Natural killer cell (primary cell): ENCODE measurements around the gene OLFML2B. TPM values are rescaled to one million over a fixed set of nuclear protein-coding genes. Genes with fewer than 3 reads are reported as not detected.

Source experiments
- ATAC-seq, 3 donors: fragments of 150-1000 bp in 2 of 3; fragments of 200-7000 bp in 1 of 3; cut with Tn5 transposase; 1 replicate in 1 of 3; 2 replicates in 2 of 3; pipeline ENCODE4 v1.10.0; 2021; ENCODE audit warnings: mild to moderate bottlenecking in 2 of 3, moderate library complexity in 2 of 3
- DNase-seq, 2 donors: peaks; one replicate each; pipeline versions ENCODE4 v3.0.0 to v3.0.0-alpha.2; 2013 to 2021; ENCODE audit warnings: mixed read lengths in 1 of 2
- H3K27ac ChIP-seq: one replicate; pipeline ENCODE4 v1.5.1; 2013; ENCODE audit warnings: mild to moderate bottlenecking, low read length
- H3K27me3 ChIP-seq: one replicate; pipeline ENCODE4 v1.6.1; 2013; ENCODE audit warnings: low read length; ENCODE audit not compliant: control insufficient read depth, insufficient read depth
- H3K36me3 ChIP-seq: one replicate; pipeline ENCODE4 v1.6.1; 2013; ENCODE audit warnings: low read length; ENCODE audit not compliant: control insufficient read depth, insufficient read depth
- H3K4me1 ChIP-seq: one replicate; pipeline ENCODE4 v1.6.1; 2013; ENCODE audit warnings: low read length; ENCODE audit not compliant: control insufficient read depth, insufficient read depth
- H3K4me3 ChIP-seq: one replicate; pipeline ENCODE4 v1.5.1; 2013; ENCODE audit warnings: low read length
- H3K9me3 ChIP-seq: one replicate; pipeline ENCODE4 v1.6.1; 2013; ENCODE audit warnings: low read length; ENCODE audit not compliant: control insufficient read depth, insufficient read depth
- H3K27ac Mint-ChIP-seq, 2 donors: one replicate each; pipeline ENCODE4 v1.8.0; 2022; ENCODE audit warnings: mild to moderate bottlenecking in 2 of 2, mixed read lengths in 2 of 2, moderate library complexity in 1 of 2
- H3K27me3 Mint-ChIP-seq, 2 donors: one replicate each; pipeline ENCODE4 v1.8.0; 2022; ENCODE audit warnings: low read depth in 2 of 2, mixed read lengths in 2 of 2
- H3K36me3 Mint-ChIP-seq: one replicate; pipeline ENCODE4 v1.8.0; 2022; ENCODE audit warnings: mixed read lengths
- H3K4me1 Mint-ChIP-seq, 2 donors: one replicate each; pipeline ENCODE4 v1.8.0; 2022; ENCODE audit warnings: mixed read lengths in 2 of 2
- H3K4me3 Mint-ChIP-seq: one replicate; pipeline ENCODE4 v1.8.0; 2022; ENCODE audit warnings: mild to moderate bottlenecking, moderate library complexity, mixed read lengths
- H3K9me3 Mint-ChIP-seq, 2 donors: one replicate each; pipeline ENCODE4 v1.8.0; 2022; ENCODE audit warnings: mixed read lengths in 2 of 2
- WGBS: methylation state at CpG from one replicate; pipeline ENCODE4 v1.1.7; 2013; ENCODE audit warnings: missing lambda C conversion rate; ENCODE audit not compliant: insufficient coverage; 5-methylcytosine and 5-hydroxymethylcytosine counted together
- intact Hi-C: fragments of 100-400 bp; cut with micrococcal nuclease; formaldehyde crosslinking; loops from one replicate; pipeline ENCODE4 v1.14.2; 2022
- total RNA-seq, 4 donors: library from RNA; stranded (reverse); fragments of 120-200 nt in 1 of 4; gene quantifications; one replicate each; pipeline versions ENCODE4 v1.2.3 to v1.2.4, GENCODE V29; 2013 to 2022
- TF ChIP-seq, protein P1 (sequence below): fragments of 200-600 bp; IDR thresholded peaks from one replicate; pipeline ENCODE4 v1.8.0; 2022; ENCODE audit warnings: antibody characterized with exemption

OLFML2B gene
- total RNA-seq, 3 donors from 2014 or later (not counting 1 experiment from before 2014, with no cell fraction given) = 0.33 TPM; not detected in 2

DNA sequence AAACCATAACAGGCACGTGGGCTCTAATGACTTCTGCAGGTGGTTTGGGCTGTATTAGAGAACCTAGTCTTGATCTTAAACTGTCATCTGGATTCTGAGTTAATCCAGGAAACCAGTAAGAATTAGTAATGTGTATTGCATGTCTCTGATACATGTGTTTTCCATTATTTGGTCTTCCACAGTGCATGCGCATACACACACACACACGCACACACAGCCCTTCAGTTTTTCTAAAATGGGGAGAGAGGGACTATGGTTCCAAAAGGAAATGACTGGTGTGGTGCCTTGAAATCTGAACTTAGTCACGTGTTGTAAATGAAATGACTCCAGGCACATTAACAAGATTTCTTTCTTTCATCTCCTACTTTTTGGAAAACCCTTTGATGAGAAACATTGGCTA is 67.6 kb downstream of the OLFML2B start:
- Histone ChIP-seq H3K36me3 (peaks cover 11% of the 10 kb centered on the region), H3K4me3 (no peak overlapping the region), H3K27ac (no peak overlapping the region), H3K9me3 (no peaks in the 10 kb centered on the region), H3K4me1 (no peaks in the 10 kb centered on the region), H3K27me3 (no peaks in the 10 kb centered on the region)
- Mint-ChIP-seq H3K9me3 (no peaks in the 10 kb centered on the region), H3K27me3 (no peaks in the 10 kb centered on the region), H3K36me3 (peaks cover 16% of the 10 kb centered on the region), H3K4me3 (no peak overlapping the region), H3K4me1 (peaks cover 12 to 22% of the 10 kb centered on the region in 2 donors), H3K27ac (no peak overlapping the region)
- intact Hi-C loops = no loop called here
- 78% methylated on average over 1 of the region's 4 CpGs for WGBS
- ATAC-seq (no peak), DNase-seq (no peak)
- TF ChIP-seq, protein P1, sequence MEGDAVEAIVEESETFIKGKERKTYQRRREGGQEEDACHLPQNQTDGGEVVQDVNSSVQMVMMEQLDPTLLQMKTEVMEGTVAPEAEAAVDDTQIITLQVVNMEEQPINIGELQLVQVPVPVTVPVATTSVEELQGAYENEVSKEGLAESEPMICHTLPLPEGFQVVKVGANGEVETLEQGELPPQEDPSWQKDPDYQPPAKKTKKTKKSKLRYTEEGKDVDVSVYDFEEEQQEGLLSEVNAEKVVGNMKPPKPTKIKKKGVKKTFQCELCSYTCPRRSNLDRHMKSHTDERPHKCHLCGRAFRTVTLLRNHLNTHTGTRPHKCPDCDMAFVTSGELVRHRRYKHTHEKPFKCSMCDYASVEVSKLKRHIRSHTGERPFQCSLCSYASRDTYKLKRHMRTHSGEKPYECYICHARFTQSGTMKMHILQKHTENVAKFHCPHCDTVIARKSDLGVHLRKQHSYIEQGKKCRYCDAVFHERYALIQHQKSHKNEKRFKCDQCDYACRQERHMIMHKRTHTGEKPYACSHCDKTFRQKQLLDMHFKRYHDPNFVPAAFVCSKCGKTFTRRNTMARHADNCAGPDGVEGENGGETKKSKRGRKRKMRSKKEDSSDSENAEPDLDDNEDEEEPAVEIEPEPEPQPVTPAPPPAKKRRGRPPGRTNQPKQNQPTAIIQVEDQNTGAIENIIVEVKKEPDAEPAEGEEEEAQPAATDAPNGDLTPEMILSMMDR = no peak

DNA sequence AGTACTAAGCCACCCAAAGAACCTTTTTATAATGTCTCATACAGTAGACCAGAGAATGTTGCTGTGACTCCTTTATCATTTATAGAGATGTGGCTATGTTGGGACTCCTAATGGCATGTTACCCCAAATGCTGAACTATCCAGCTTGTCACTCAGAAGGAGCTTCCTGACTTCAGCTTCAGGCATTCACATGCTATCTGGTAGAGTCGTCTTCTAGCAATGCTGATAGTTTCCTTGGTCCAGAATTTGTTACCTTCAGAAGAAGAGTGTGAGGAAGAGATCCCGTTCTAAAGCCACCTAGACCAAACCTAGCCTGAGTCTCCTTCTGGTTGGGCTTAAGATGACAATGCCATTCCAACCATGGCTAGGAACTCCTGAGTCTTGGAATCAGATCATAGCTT is 68.1 kb downstream of the OLFML2B start:
- ATAC-seq = no peak
- peaks cover 12 to 22% of the 10 kb centered on the region in 2 donors for H3K4me1 Mint-ChIP-seq
- peaks cover 11% of the 10 kb centered on the region for H3K36me3 ChIP-seq
- H3K4me1 ChIP-seq = no peaks in the 10 kb centered on the region
- no peak overlapping the region for H3K4me3 Mint-ChIP-seq
- no peak overlapping the region for H3K27ac Mint-ChIP-seq
- no peak for DNase-seq
- H3K9me3 ChIP-seq = no peaks in the 10 kb centered on the region
- H3K9me3 Mint-ChIP-seq = no peaks in the 10 kb centered on the region
- 100% methylated on average over 2 of the region's 2 CpGs for WGBS
- H3K36me3 Mint-ChIP-seq = peaks cover 16% of the 10 kb centered on the region
- TF ChIP-seq, protein P1 = no peak
- H3K27me3 Mint-ChIP-seq = no peaks in the 10 kb centered on the region
- no peak overlapping the region for H3K27ac ChIP-seq
- intact Hi-C loops = no loop called here
- no peak overlapping the region for H3K4me3 ChIP-seq
- H3K27me3 ChIP-seq = no peaks in the 10 kb centered on the region

GRCh38 chr1:161954466-161954865 is 69.2 kb downstream of the OLFML2B start:
- H3K36me3 ChIP-seq = peaks cover 8% of the 10 kb centered on the region
- H3K36me3 Mint-ChIP-seq = peaks cover 9% of the 10 kb centered on the region
- H3K27me3 Mint-ChIP-seq = no peaks in the 10 kb centered on the region
- DNase-seq (no peak), ATAC-seq (no peak)
- H3K9me3 ChIP-seq = no peaks in the 10 kb centered on the region
- intact Hi-C loops = no loop called here
- H3K9me3 Mint-ChIP-seq = no peaks in the 10 kb centered on the region
- H3K27ac Mint-ChIP-seq = no peak overlapping the region
- H3K27me3 ChIP-seq = no peaks in the 10 kb centered on the region
- peaks cover 12 to 22% of the 10 kb centered on the region in 2 donors for H3K4me1 Mint-ChIP-seq
- H3K4me1 ChIP-seq = no peaks in the 10 kb centered on the region
- no peak overlapping the region for H3K27ac ChIP-seq
- H3K4me3 ChIP-seq = no peak overlapping the region
- TF ChIP-seq, protein P1 = no peak
- no peak overlapping the region for H3K4me3 Mint-ChIP-seq

GRCh38 chr1:161954050-161954449 is 69.6 kb downstream of the OLFML2B start:
- peaks cover 8% of the 10 kb centered on the region for H3K36me3 Mint-ChIP-seq
- TF ChIP-seq, protein P1 = no peak
- intact Hi-C loops = no loop called here
- Histone ChIP-seq H3K27ac (no peak overlapping the region), H3K27me3 (no peaks in the 10 kb centered on the region), H3K9me3 (no peaks in the 10 kb centered on the region), H3K36me3 (peaks cover 6% of the 10 kb centered on the region), H3K4me1 (no peaks in the 10 kb centered on the region), H3K4me3 (no peak overlapping the region)
- ATAC-seq = no peak
- WGBS = no CpG with 5 or more reads among the region's 2 CpGs
- DNase-seq = no peak
- H3K4me1 Mint-ChIP-seq = peaks cover 12 to 22% of the 10 kb centered on the region in 2 donors
- H3K27ac Mint-ChIP-seq = no peak overlapping the region
- H3K9me3 Mint-ChIP-seq = no peaks in the 10 kb centered on the region
- no peaks in the 10 kb centered on the region for H3K27me3 Mint-ChIP-seq
- H3K4me3 Mint-ChIP-seq = no peak overlapping the region
